CD4-positive, alpha-beta T cell (primary cell): ENCODE data around the gene SRGAP1. TPM values are rescaled to one million over a fixed set of nuclear protein-coding genes. Genes with fewer than 3 reads are reported as not detected.

Experiments
- ATAC-seq: fragments of 200-7000 bp; cut with Tn5 transposase; one replicate; pipeline ENCODE4 v1.10.0; 2022; ENCODE audit warnings: mild to moderate bottlenecking; ENCODE audit not compliant: poor library complexity
- CTCF ChIA-PET: fragments of 350-600 bp; sonication (Branson Sonifier 250); formaldehyde crosslinking; loops from one replicate; lab custom pipeline; 2021; ENCODE audit warnings: antibody characterized with exemption, inconsistent platforms; lab: Charles Lee
- POLR2A ChIA-PET: fragments of 350-600 bp; sonication (Branson Sonifier 250); formaldehyde crosslinking; loops from one replicate; lab custom pipeline; 2021; ENCODE audit warnings: antibody characterized with exemption, inconsistent platforms; lab: Charles Lee
- DNase-seq, 14 experiments: peaks; one replicate each; pipeline ENCODE4 v3.0.0-alpha.2; 2013 to 2020; ENCODE audit warnings: mixed read lengths in 2 of 14
- H3K27ac ChIP-seq, 2 donors: one replicate each; pipeline versions ENCODE4 v1.5.1 to v1.7.0; 2013; ENCODE audit warnings: low read length in 2 of 2, low read depth in 1 of 2, mild to moderate bottlenecking in 1 of 2
- H3K27me3 ChIP-seq, 2 experiments: 1 replicate in 1 of 2; 2 replicates in 1 of 2; pipeline versions ENCODE4 v1.6.1 to v1.7.0; 2013; ENCODE audit warnings: low read length in 2 of 2, control low read depth in 1 of 2, mild to moderate bottlenecking in 1 of 2, moderate library complexity in 1 of 2; ENCODE audit not compliant: insufficient read depth in 2 of 2, control insufficient read depth in 1 of 2
- H3K36me3 ChIP-seq: one replicate; pipeline ENCODE4 v1.6.1; 2013; ENCODE audit warnings: low read length, control low read depth; ENCODE audit not compliant: insufficient read depth
- H3K4me1 ChIP-seq: one replicate; pipeline ENCODE4 v1.6.1; 2013; ENCODE audit warnings: low read length, control low read depth; ENCODE audit not compliant: insufficient read depth
- H3K4me3 ChIP-seq: one replicate; pipeline ENCODE4 v1.5.1; 2013; ENCODE audit warnings: mild to moderate bottlenecking, low read length, moderate library complexity
- H3K9me3 ChIP-seq, 2 experiments: 1 replicate in 1 of 2; 2 replicates in 1 of 2; pipeline versions ENCODE4 v1.6.1 to v1.7.0; 2013; ENCODE audit warnings: low read length in 2 of 2, mild to moderate bottlenecking in 2 of 2, control low read depth in 1 of 2, moderate library complexity in 1 of 2; ENCODE audit not compliant: control insufficient read depth in 1 of 2, insufficient read depth in 1 of 2
- H3K27ac Mint-ChIP-seq: one replicate; pipeline ENCODE4 v1.8.0; 2020; ENCODE audit warnings: mixed read lengths
- H3K27me3 Mint-ChIP-seq: one replicate; pipeline ENCODE4 v1.8.0; 2021; ENCODE audit warnings: mixed read lengths
- H3K36me3 Mint-ChIP-seq: one replicate; pipeline ENCODE4 v1.8.0; 2021; ENCODE audit warnings: low read depth, mixed read lengths
- H3K4me1 Mint-ChIP-seq: one replicate; pipeline ENCODE4 v1.8.0; 2021; ENCODE audit warnings: low read depth, mixed read lengths
- H3K4me3 Mint-ChIP-seq: one replicate; pipeline ENCODE4 v1.8.0; 2020; ENCODE audit warnings: mild to moderate bottlenecking, mixed read lengths
- H3K9me3 Mint-ChIP-seq: one replicate; pipeline ENCODE4 v1.8.0; 2020; ENCODE audit warnings: mixed read lengths
- intact Hi-C, 2 experiments: fragments of 100-400 bp; cut with DNase I in 1 of 2; cut with micrococcal nuclease in 1 of 2; formaldehyde crosslinking; loops; one replicate each; pipeline versions ENCODE4 v1.15.1 to v1.9.0; 2023 to 2025; cut with DNase I, micrococcal nuclease
- total RNA-seq, 174 experiments: library from RNA in 2 of 174; stranded (reverse) in 2 of 174; gene quantifications; one replicate each; pipeline ENCODE4 v1.2.3 and lab custom pipeline; 2021 to 2026
- TF ChIP-seq, protein P1 (sequence below): fragments of 200-600 bp; IDR thresholded peaks from one replicate; pipeline ENCODE4 v1.8.0; 2022; ENCODE audit warnings: antibody characterized with exemption, mild to moderate bottlenecking

The SRGAP1 gene
- total RNA-seq, 2 experiments from 2014 or later: 0.03 TPM; not detected in 1

DNA sequence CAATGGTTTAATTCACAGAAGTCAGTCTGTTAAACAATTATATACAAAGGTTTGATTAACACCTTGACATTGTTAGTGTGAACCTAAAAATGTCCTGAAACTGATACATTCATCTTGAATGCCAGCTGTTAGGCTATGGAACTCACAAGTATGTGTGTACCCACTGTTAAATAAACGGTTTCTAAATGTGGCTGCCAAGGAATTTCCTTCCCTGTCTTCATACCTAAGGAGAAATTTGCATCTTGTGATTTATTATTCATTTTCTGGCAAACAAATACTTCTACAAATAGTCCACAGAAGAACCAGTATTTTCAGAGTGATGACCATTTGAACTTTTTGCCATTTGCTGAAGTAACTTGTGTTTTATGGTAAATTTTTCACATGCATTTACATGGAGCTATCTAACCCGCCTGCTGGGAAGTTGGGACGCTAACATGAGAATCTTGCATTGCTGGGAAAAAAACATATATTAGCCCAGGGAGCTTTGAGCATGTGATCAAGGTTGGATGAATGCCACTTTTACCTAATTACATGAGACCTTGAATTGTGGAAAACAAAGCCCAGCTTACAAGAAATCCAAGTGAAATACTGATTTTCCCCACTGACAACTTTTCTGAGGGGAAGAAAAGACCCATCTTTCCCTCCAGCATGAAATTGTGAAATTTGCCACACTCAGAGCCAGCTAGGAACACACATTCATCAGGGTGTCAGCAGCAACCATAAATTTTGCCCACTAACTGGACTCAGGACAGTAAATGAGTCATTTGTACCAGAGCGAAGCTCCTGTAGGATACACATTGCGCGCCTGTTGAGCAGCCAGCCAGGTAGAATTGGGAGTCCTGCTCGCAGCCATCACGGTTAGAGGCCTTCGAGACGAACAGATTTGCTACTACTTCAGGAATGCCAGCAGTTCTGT lies 259.6 kb downstream of the SRGAP1 start:
- Mint-ChIP-seq H3K4me1 (no peaks in the 10 kb centered on the region), H3K4me3 (no peak overlapping the region), H3K36me3 (no peaks in the 10 kb centered on the region), H3K9me3 (no peaks in the 10 kb centered on the region), H3K27me3 (peaks cover 46% of the 10 kb centered on the region), H3K27ac (no peak overlapping the region)
- intact Hi-C loops: no loop called here
- no peaks in the 10 kb centered on the region for H3K9me3 ChIP-seq
- H3K36me3 ChIP-seq: no peaks in the 10 kb centered on the region
- no peak overlapping the region for H3K27ac ChIP-seq
- ATAC-seq (no peak), DNase-seq (no peak)
- ChIA-PET CTCF (interaction anchor here (1.1 kb wide), 1 partner anchor 34 kb away, joined by 3 read pairs; no protein-coding TSS in a partner anchor), POLR2A (no interaction called here)
- H3K4me1 ChIP-seq: no peaks in the 10 kb centered on the region
- TF ChIP-seq, protein P1, sequence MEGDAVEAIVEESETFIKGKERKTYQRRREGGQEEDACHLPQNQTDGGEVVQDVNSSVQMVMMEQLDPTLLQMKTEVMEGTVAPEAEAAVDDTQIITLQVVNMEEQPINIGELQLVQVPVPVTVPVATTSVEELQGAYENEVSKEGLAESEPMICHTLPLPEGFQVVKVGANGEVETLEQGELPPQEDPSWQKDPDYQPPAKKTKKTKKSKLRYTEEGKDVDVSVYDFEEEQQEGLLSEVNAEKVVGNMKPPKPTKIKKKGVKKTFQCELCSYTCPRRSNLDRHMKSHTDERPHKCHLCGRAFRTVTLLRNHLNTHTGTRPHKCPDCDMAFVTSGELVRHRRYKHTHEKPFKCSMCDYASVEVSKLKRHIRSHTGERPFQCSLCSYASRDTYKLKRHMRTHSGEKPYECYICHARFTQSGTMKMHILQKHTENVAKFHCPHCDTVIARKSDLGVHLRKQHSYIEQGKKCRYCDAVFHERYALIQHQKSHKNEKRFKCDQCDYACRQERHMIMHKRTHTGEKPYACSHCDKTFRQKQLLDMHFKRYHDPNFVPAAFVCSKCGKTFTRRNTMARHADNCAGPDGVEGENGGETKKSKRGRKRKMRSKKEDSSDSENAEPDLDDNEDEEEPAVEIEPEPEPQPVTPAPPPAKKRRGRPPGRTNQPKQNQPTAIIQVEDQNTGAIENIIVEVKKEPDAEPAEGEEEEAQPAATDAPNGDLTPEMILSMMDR: no peak
- H3K4me3 ChIP-seq: no peak overlapping the region
- peaks cover 0 to 3% of the 10 kb centered on the region in 2 experiments for H3K27me3 ChIP-seq

DNA sequence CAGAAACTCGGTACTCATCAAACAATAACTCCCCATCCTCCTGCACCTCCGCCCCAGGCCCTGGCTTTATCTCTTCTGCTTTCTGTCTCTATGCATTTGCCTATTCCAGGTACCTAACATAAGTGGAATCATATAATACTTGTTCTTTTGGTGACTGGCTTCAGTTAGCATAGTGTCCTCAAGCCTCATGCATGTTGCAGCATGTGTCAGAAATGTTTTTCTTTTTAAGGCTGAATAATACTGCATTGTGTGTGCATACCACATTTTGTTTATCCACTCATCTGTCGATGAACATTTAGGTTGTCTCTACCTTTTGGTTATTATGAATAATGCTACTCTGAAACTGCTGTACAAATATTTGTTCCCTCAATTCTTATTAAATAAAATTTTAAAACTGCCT lies 260.5 kb downstream of the SRGAP1 start:
- Mint-ChIP-seq H3K4me1 (no peaks in the 10 kb centered on the region), H3K36me3 (no peaks in the 10 kb centered on the region), H3K9me3 (no peaks in the 10 kb centered on the region), H3K27ac (no peak overlapping the region), H3K4me3 (no peak overlapping the region), H3K27me3 (peaks cover 39% of the 10 kb centered on the region)
- Histone ChIP-seq H3K4me3 (no peak overlapping the region), H3K9me3 (no peaks in the 10 kb centered on the region), H3K27me3 (no peaks in the 10 kb centered on the region), H3K4me1 (no peaks in the 10 kb centered on the region), H3K27ac (no peak overlapping the region), H3K36me3 (no peaks in the 10 kb centered on the region)
- ChIA-PET POLR2A (no interaction called here), CTCF (no interaction called here)
- ATAC-seq (no peak), DNase-seq (no peak)
- intact Hi-C loops: no loop called here
- TF ChIP-seq, protein P1: no peak

DNA sequence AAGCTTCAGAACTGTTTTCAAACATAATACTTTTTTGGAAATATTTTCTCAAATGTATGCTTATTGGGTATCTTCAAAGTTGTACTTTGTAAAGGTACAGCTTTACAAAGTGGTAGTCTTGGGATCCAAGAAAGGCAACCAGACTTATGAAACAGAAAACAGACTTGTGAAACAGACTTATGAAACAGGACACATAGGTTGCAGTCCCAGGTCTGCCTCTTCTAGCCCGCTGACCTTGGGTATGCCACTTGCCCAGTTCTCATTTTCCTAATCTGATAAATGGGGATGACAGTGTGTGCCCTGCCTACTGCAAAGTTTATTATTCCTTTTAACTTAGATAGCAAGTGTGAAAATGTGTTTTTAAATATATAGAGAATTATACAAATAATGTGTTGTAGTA lies 263.3 kb downstream of the SRGAP1 start:
- H3K27me3 ChIP-seq: no peaks in the 10 kb centered on the region
- ChIA-PET CTCF (no interaction called here), POLR2A (no interaction called here)
- no peaks in the 10 kb centered on the region for H3K36me3 ChIP-seq
- no peaks in the 10 kb centered on the region for H3K4me1 ChIP-seq
- Mint-ChIP-seq H3K27ac (no peak overlapping the region), H3K27me3 (peaks cover 20% of the 10 kb centered on the region), H3K4me3 (no peak overlapping the region), H3K36me3 (no peaks in the 10 kb centered on the region), H3K4me1 (no peaks in the 10 kb centered on the region), H3K9me3 (no peaks in the 10 kb centered on the region)
- no peak overlapping the region for H3K27ac ChIP-seq
- ATAC-seq: no peak
- no peak for DNase-seq
- intact Hi-C loops: no loop called here
- no peak overlapping the region for H3K4me3 ChIP-seq
- H3K9me3 ChIP-seq: no peaks in the 10 kb centered on the region
- TF ChIP-seq, protein P1: no peak
